HG03442 (cell line): ENCODE results near the gene CENPX.

Source experiments
- ATAC-seq: cut with Tn5 transposase; IDR thresholded peaks from one replicate; pipeline ENCODE4 v1.9.1; 2021; ENCODE audit warnings: mild to moderate bottlenecking, moderate library complexity; ENCODE audit not compliant: unreplicated experiment

Gene CENPX

GRCh38 chr17:82055023-82055964 lies 32.6 kb upstream of the CENPX start:
- no peak for ATAC-seq

GRCh38 chr17:82054351-82055022 lies 31.8 kb upstream of the CENPX start:
- no peak for ATAC-seq

- ATAC-seq = no peak
These were observed 31.0 kb upstream of the CENPX start for GRCh38 chr17:82053556-82054263.

GRCh38 chr17:82053130-82053529 lies 30.5 kb upstream of the CENPX start:
- ATAC-seq = no peak

GRCh38 chr17:82052638-82053059 lies 30.0 kb upstream of the CENPX start:
- no peak for ATAC-seq

GRCh38 chr17:82051776-82052637 lies 29.3 kb upstream of the CENPX start, which contains the start of the genes GPS1 and RFNG:
TSS of gene GPS1 (plus strand) at chr17:82051898. CDS start at chr17:82051932, 34 bp downstream.
TSS of gene RFNG (minus strand) at chr17:82051811. CDS start at chr17:82051766, 45 bp downstream.
- ATAC-seq = no peak

- ATAC-seq = no peak
These were observed 28.3 kb upstream of the CENPX start for GRCh38 chr17:82050761-82051641.

- ATAC-seq = no peak
These were observed 27.6 kb upstream of the CENPX start for GRCh38 chr17:82050152-82050760.

GRCh38 chr17:82049521-82049971 lies 26.9 kb upstream of the CENPX start:
- ATAC-seq = no peak

- no peak for ATAC-seq
These were observed 26.4 kb upstream of the CENPX start for GRCh38 chr17:82049106-82049505.

GRCh38 chr17:82048571-82048971 lies 25.9 kb upstream of the CENPX start:
- no peak for ATAC-seq

GRCh38 chr17:82047914-82048570 lies 25.4 kb upstream of the CENPX start:
- no peak for ATAC-seq

- ATAC-seq = no peak
These were observed 24.7 kb upstream of the CENPX start for GRCh38 chr17:82047379-82047778.

- ATAC-seq = no peak
These were observed 24.2 kb upstream of the CENPX start for GRCh38 chr17:82046903-82047302.

- no peak for ATAC-seq
These were observed 23.3 kb upstream of the CENPX start for GRCh38 chr17:82045936-82046484.

GRCh38 chr17:82043507-82043906 lies 20.8 kb upstream of the CENPX start:
- no peak for ATAC-seq

- no peak for ATAC-seq
These were observed 20.0 kb upstream of the CENPX start for GRCh38 chr17:82042649-82043048.
